Endothelial cell of umbilical vein (primary cell): ENCODE data around the gene CATSPER3. TPM values are rescaled to one million over a fixed set of nuclear protein-coding genes. Genes with fewer than 3 reads are reported as not detected.

Source experiments
- BruUV-seq: library from RNA; stranded (reverse); fragments of 400-500 nt; replicated peaks from 2 replicates; lab custom pipeline; 2021; lab: Mats Ljungman, UMichigan
- CTCF ChIA-PET: fragments of 300-600, 350-600 bp; sonication (Branson Sonifier 250); formaldehyde crosslinking; loops from one replicate; lab custom pipeline; 2021; ENCODE audit warnings: antibody characterized with exemption, inconsistent platforms; lab: Charles Lee
- POLR2A ChIA-PET: fragments of 300-600, 350-600 bp; sonication (Branson Sonifier 250); formaldehyde crosslinking; loops from one replicate; lab custom pipeline; 2021; ENCODE audit warnings: antibody characterized with exemption, inconsistent platforms; lab: Charles Lee
- DNase-seq: peaks from one replicate; pipeline ENCODE4 v3.0.0-alpha.2; 2011; ENCODE audit warnings: low read depth, low spot score
- FAIRE-seq: peaks from 2 replicates; lab custom pipeline; 2011; peaks lifted over from hg19 to GRCh38; lab: Jason Lieb, UNC
- H2AFZ ChIP-seq: 2 replicates; pipeline ENCODE4 v1.6.0; 2012; ENCODE audit warnings: low read depth, low read length, control low read depth, inconsistent platforms
- H3K27ac ChIP-seq: 2 replicates; pipeline ENCODE4 v1.5.1; 2011; ENCODE audit warnings: low read depth, mild to moderate bottlenecking, control low read depth, low read length, moderate library complexity; ENCODE audit not compliant: insufficient read depth
- H3K27me3 ChIP-seq, 2 experiments: 2 replicates each; pipeline versions ENCODE4 v1.6.0 to v1.6.1; 2011; ENCODE audit warnings: low read length in 2 of 2, mixed read lengths in 1 of 2; ENCODE audit not compliant: control insufficient read depth in 2 of 2, insufficient read depth in 2 of 2
- H3K36me3 ChIP-seq, 2 experiments: 2 replicates in 1 of 2; 3 replicates in 1 of 2; pipeline ENCODE4 v1.5.1; 2011; ENCODE audit warnings: low read length in 2 of 2, mild to moderate bottlenecking in 1 of 2, moderate library complexity in 1 of 2; ENCODE audit not compliant: control insufficient read depth in 2 of 2, insufficient read depth in 2 of 2; ENCODE audit errors: extremely low read depth in 1 of 2
- H3K4me1 ChIP-seq: 3 replicates; pipeline ENCODE4 v1.5.1; 2011; ENCODE audit warnings: mild to moderate bottlenecking, low read length; ENCODE audit not compliant: control insufficient read depth, insufficient read depth; ENCODE audit errors: extremely low read depth
- H3K4me2 ChIP-seq: 2 replicates; pipeline ENCODE4 v1.6.1; 2011; ENCODE audit warnings: low read length, control low read depth, mixed read lengths; ENCODE audit not compliant: insufficient read depth
- H3K4me3 ChIP-seq, 3 experiments: fragments of 200-600 bp in 1 of 3; sonication (generic), shearing (Covaris generic) in 1 of 3; replicated peaks in 1 of 3; 2 replicates each; pipeline ENCODE4 v1.5.1; 2011 to 2016; ENCODE audit warnings: control low read depth in 3 of 3, low read length in 3 of 3, mild to moderate bottlenecking in 2 of 3, inconsistent platforms in 1 of 3, low read depth in 1 of 3, moderate library complexity in 1 of 3; ENCODE audit not compliant: insufficient read depth in 1 of 3
- H3K79me2 ChIP-seq: 2 replicates; pipeline ENCODE4 v1.6.0; 2012; ENCODE audit warnings: low read length, inconsistent platforms; ENCODE audit not compliant: control insufficient read depth, insufficient read depth
- H3K9ac ChIP-seq: replicated peaks from 2 replicates; pipeline ENCODE3; 2011; ENCODE audit warnings: low read length, control low read depth; ENCODE audit not compliant: insufficient read depth; ENCODE audit errors: extremely low read depth
- H3K9me1 ChIP-seq: replicated peaks from 3 replicates; pipeline ENCODE4 v1.6.0; 2011; ENCODE audit warnings: mild to moderate bottlenecking, low read length; ENCODE audit not compliant: control insufficient read depth, insufficient read depth; ENCODE audit errors: extremely low read depth
- H3K9me3 ChIP-seq: replicated peaks from 2 replicates; pipeline ENCODE4 v1.5.1; 2012; ENCODE audit warnings: low read length, inconsistent platforms; ENCODE audit not compliant: control insufficient read depth, insufficient read depth
- H4K20me1 ChIP-seq: replicated peaks from 2 replicates; pipeline ENCODE3; 2011; ENCODE audit warnings: mild to moderate bottlenecking, low read length; ENCODE audit not compliant: control insufficient read depth, insufficient read depth; ENCODE audit errors: extremely low read depth
- CTCF ChIP-seq, 2 donors: IDR thresholded peaks; 1 replicate in 1 of 2; 2 replicates in 1 of 2; pipeline ENCODE4 v1.5.1; 2011; ENCODE audit warnings: low read length in 2 of 2, mild to moderate bottlenecking in 2 of 2, moderate library complexity in 2 of 2, control low read depth in 1 of 2, inconsistent platforms in 1 of 2, low read depth in 1 of 2; ENCODE audit not compliant: insufficient read depth in 1 of 2; ENCODE audit errors: extremely low read depth in 1 of 2
- EZH2 ChIP-seq: IDR thresholded peaks from 2 replicates; pipeline ENCODE4 v1.6.1; 2012; ENCODE audit warnings: borderline replicate concordance, low read depth, mild to moderate bottlenecking, moderate library complexity, low read length, inconsistent platforms; ENCODE audit not compliant: severe bottlenecking
- FOS ChIP-seq: IDR thresholded peaks from 2 replicates; pipeline ENCODE4 v1.6.1; 2011; ENCODE audit warnings: mild to moderate bottlenecking, low read length, moderate library complexity, borderline replicate concordance; ENCODE audit not compliant: insufficient read depth
- GATA2 ChIP-seq: IDR thresholded peaks from 2 replicates; pipeline ENCODE4 v1.7.0; 2011; ENCODE audit warnings: low read depth, mild to moderate bottlenecking, moderate library complexity, mixed read lengths, low read length; ENCODE audit not compliant: insufficient read length, insufficient read depth
- JUN ChIP-seq: IDR thresholded peaks from 2 replicates; pipeline ENCODE4 v1.6.1; 2011; ENCODE audit warnings: borderline replicate concordance, low read depth; ENCODE audit not compliant: insufficient read length, insufficient read depth
- MAX ChIP-seq: IDR thresholded peaks from 2 replicates; pipeline ENCODE4 v1.6.1; 2011; ENCODE audit not compliant: insufficient read depth, insufficient read length
- MYC ChIP-seq: IDR thresholded peaks from one replicate; pipeline ENCODE4 v1.6.1; 2011; ENCODE audit warnings: mild to moderate bottlenecking, low read depth, low read length
- POLR2A ChIP-seq: IDR thresholded peaks from 2 replicates; pipeline ENCODE4 v1.6.1; 2012; ENCODE audit warnings: low read depth, mild to moderate bottlenecking, control low read depth, low read length
- POLR2AphosphoS5 ChIP-seq: IDR thresholded peaks from 2 replicates; pipeline ENCODE4 v1.6.1; 2012; ENCODE audit warnings: low read depth, mild to moderate bottlenecking, control low read depth, low read length, moderate library complexity; ENCODE audit not compliant: insufficient read depth
- dilution Hi-C: fragments of 300-500 bp; cut with MboI; formaldehyde crosslinking; loops from one replicate; pipeline ENCODE4 v1.15.0; 2019; ENCODE audit warnings: low sequenced_read_pairs; ENCODE audit not compliant: extremely low pct_ligation_motif_present
- intact Hi-C: fragments of 100-400 bp; cut with micrococcal nuclease; formaldehyde crosslinking; loops from one replicate; pipeline ENCODE4 v1.10.0; 2022
- polyA plus RNA-seq, 4 experiments: library from polyadenylated mRNA; depleted of rRNA in 3 of 4; stranded (reverse) in 3 of 4; unstranded in 1 of 4; fragments of >200 nt; gene quantifications; 2 replicates each; pipeline versions ENCODE4 v1.2.1 to v1.2.3, GENCODE V29; 2011 to 2012; ENCODE audit warnings: missing spikeins in 1 of 4
- total RNA-seq: library from RNA; stranded (reverse); gene quantifications from 2 replicates; pipeline ENCODE4 v1.2.3, GENCODE V29; 2021

CATSPER3 gene
- total and polyA plus RNA-seq, 2 donors (not counting 3 experiments of a cell fraction or from before 2014, with no cell fraction given) = 0.43 to 0.71 TPM

GRCh38 chr5:135041726-135042125 is 74.0 kb downstream of the CATSPER3 start:
- Histone ChIP-seq H3K4me1 (no peaks in the 10 kb centered on the region), H3K4me2 (no peak overlapping the region), H3K9me3 (no peaks in the 10 kb centered on the region), H3K9ac (no peak overlapping the region), H4K20me1 (no peaks in the 10 kb centered on the region), H2AFZ (no peak overlapping the region), H3K79me2 (no peaks in the 10 kb centered on the region), H3K27me3 (peaks cover 71 to 90% of the 10 kb centered on the region in 2 experiments), H3K36me3 (no peaks in the 10 kb centered on the region), H3K27ac (no peak overlapping the region), H3K4me3 (no peak overlapping the region), H3K9me1 (no peaks in the 10 kb centered on the region)
- intact Hi-C loops = loop anchor here (5.0 kb wide), 1 partner anchor 151 kb away; no protein-coding TSS in a partner anchor
- ChIA-PET POLR2A (no interaction called here), CTCF (interaction anchor here (0.9 kb wide), 1 partner anchor 9 kb away, joined by 3 read pairs; no protein-coding TSS in a partner anchor)
- TF ChIP-seq CTCF (IDR thresholded peaks at IDR 0.05; ENCODE audit: extremely low read depth in 1 of 2, insufficient read depth in 1 of 2, low read depth in 1 of 2, low read length in 2 of 2) (no peak), FOS (no peak), MYC (no peak), JUN (no peak), EZH2 (no peak), MAX (no peak), POLR2A (no peak), GATA2 (no peak), POLR2AphosphoS5 (no peak)
- DNase-seq (no peak), FAIRE-seq (no peak)
- dilution Hi-C loops = no loop called here
- BruUV-seq = no TSS peak
